H9 (cell line): Measurements from ENCODE around the gene NKX6-2. TPM values are rescaled to one million over a fixed set of nuclear protein-coding genes. Genes with fewer than 3 reads are reported as not detected.
"Not testable (repeated sequence)": the region's sequence is repeated elsewhere in the genome, so short reads cannot be mapped to it uniquely, and the experiment has no call there.

Experiments
- DNase-seq: peaks from one replicate; pipeline ENCODE4 v3.0.0-alpha.2; 2017
- H2AFZ ChIP-seq: one replicate; pipeline ENCODE4 v1.6.1; 2013; ENCODE audit warnings: mild to moderate bottlenecking, low read length, control low read depth, moderate library complexity
- H2AK5ac ChIP-seq: 2 replicates; pipeline ENCODE4 v1.6.1; 2013; ENCODE audit warnings: low read length, control low read depth, mixed read lengths; ENCODE audit not compliant: insufficient read length
- H2BK120ac ChIP-seq: one replicate; pipeline ENCODE4 v1.6.1; 2013; ENCODE audit warnings: low read depth, mild to moderate bottlenecking, low read length, control low read depth, inconsistent platforms; ENCODE audit not compliant: poor library complexity, severe bottlenecking
- H2BK12ac ChIP-seq: 2 replicates; pipeline ENCODE4 v1.6.1; 2013; ENCODE audit warnings: low read length, control low read depth, mixed read lengths, low read depth; ENCODE audit not compliant: insufficient read length
- H2BK15ac ChIP-seq: 2 replicates; pipeline ENCODE4 v1.6.1; 2013; ENCODE audit warnings: low read depth, low read length, control low read depth
- H2BK20ac ChIP-seq: one replicate; pipeline ENCODE4 v1.6.1; 2013; ENCODE audit warnings: low read depth, mild to moderate bottlenecking, low read length, control low read depth, inconsistent platforms; ENCODE audit not compliant: poor library complexity, severe bottlenecking
- H2BK5ac ChIP-seq: 2 replicates; pipeline ENCODE4 v1.6.1; 2013; ENCODE audit warnings: low read length, control low read depth, mixed read lengths; ENCODE audit not compliant: insufficient read length
- H3K14ac ChIP-seq: 2 replicates; pipeline ENCODE4 v1.6.1; 2013; ENCODE audit warnings: low read length, control low read depth; ENCODE audit not compliant: insufficient read depth
- H3K18ac ChIP-seq: 2 replicates; pipeline ENCODE4 v1.6.1; 2013; ENCODE audit warnings: low read depth, mild to moderate bottlenecking, mixed read lengths, low read length, control low read depth; ENCODE audit not compliant: insufficient read length
- H3K23ac ChIP-seq: 2 replicates; pipeline ENCODE4 v1.6.1; 2013; ENCODE audit warnings: low read length, control low read depth, mixed read lengths, low read depth; ENCODE audit not compliant: insufficient read length
- H3K23me2 ChIP-seq: 2 replicates; pipeline ENCODE4 v1.6.1; 2013; ENCODE audit warnings: low read depth, mild to moderate bottlenecking, mixed read lengths, low read length, control low read depth; ENCODE audit not compliant: insufficient read length, poor library complexity, severe bottlenecking
- H3K27ac ChIP-seq: 2 replicates; pipeline ENCODE4 v1.5.1; 2013; ENCODE audit warnings: low read length, control low read depth, mixed read lengths, low read depth; ENCODE audit not compliant: insufficient read length
- H3K27me3 ChIP-seq: 2 replicates; pipeline ENCODE4 v1.6.1; 2013; ENCODE audit warnings: low read length, control low read depth, inconsistent platforms; ENCODE audit not compliant: insufficient read depth
- H3K4ac ChIP-seq: 2 replicates; pipeline ENCODE4 v1.6.1; 2013; ENCODE audit warnings: low read depth, mild to moderate bottlenecking, control low read depth, inconsistent platforms, low read length, moderate library complexity
- H3K4me1 ChIP-seq: 2 replicates; pipeline ENCODE4 v1.6.1; 2013; ENCODE audit warnings: low read length, control low read depth, inconsistent platforms; ENCODE audit not compliant: insufficient read depth
- H3K4me2 ChIP-seq: 2 replicates; pipeline ENCODE4 v1.6.1; 2013; ENCODE audit warnings: low read length, control low read depth, mixed read lengths; ENCODE audit not compliant: insufficient read length, insufficient read depth
- H3K56ac ChIP-seq: 2 replicates; pipeline ENCODE4 v1.6.1; 2013; ENCODE audit warnings: low read depth, mild to moderate bottlenecking, mixed read lengths, low read length, control low read depth; ENCODE audit not compliant: insufficient read length
- H3K79me1 ChIP-seq: 2 replicates; pipeline ENCODE4 v1.6.1; 2013; ENCODE audit warnings: low read depth, mild to moderate bottlenecking, moderate library complexity, low read length, control low read depth, inconsistent platforms; ENCODE audit not compliant: insufficient read depth, poor library complexity, severe bottlenecking
- H3K79me2 ChIP-seq: 2 replicates; pipeline ENCODE4 v1.6.1; 2013; ENCODE audit warnings: low read length, control low read depth, inconsistent platforms; ENCODE audit not compliant: insufficient read depth
- H3K9ac ChIP-seq: 2 replicates; pipeline ENCODE4 v1.6.1; 2013; ENCODE audit warnings: low read length, control low read depth, mixed read lengths; ENCODE audit not compliant: insufficient read length; ENCODE audit errors: extremely low read depth
- H3K9me3 ChIP-seq: one replicate; pipeline ENCODE4 v1.6.1; 2013; ENCODE audit warnings: low read depth, low read length, inconsistent platforms; ENCODE audit not compliant: control insufficient read depth
- H3T11ph ChIP-seq: one replicate; pipeline ENCODE4 v1.6.1; 2013; ENCODE audit warnings: mild to moderate bottlenecking, low read length, control low read depth, inconsistent platforms
- H4K20me1 ChIP-seq: one replicate; pipeline ENCODE4 v1.6.1; 2013; ENCODE audit not compliant: control insufficient read depth, insufficient read length, insufficient read depth
- H4K5ac ChIP-seq: 2 replicates; pipeline ENCODE4 v1.6.1; 2013; ENCODE audit warnings: low read depth, mild to moderate bottlenecking, mixed read lengths, low read length, control low read depth; ENCODE audit not compliant: insufficient read length
- H4K8ac ChIP-seq: replicated peaks from 2 replicates; pipeline ENCODE4 v1.6.1; 2013; ENCODE audit warnings: low read length, control low read depth, mixed read lengths, low read depth; ENCODE audit not compliant: insufficient read length
- H4K91ac ChIP-seq: 2 replicates; pipeline ENCODE4 v1.6.1; 2013; ENCODE audit warnings: low read depth, mild to moderate bottlenecking, moderate library complexity, mixed read lengths, low read length, control low read depth; ENCODE audit not compliant: insufficient read length
- H3K27ac Mint-ChIP-seq, 3 experiments: 2 replicates in 2 of 3; 3 replicates in 1 of 3; pipeline ENCODE4 v1.8.0; 2020 to 2021; ENCODE audit warnings: mixed read lengths in 3 of 3, mild to moderate bottlenecking in 1 of 3, moderate library complexity in 1 of 3
- H3K27me3 Mint-ChIP-seq: 2 replicates; pipeline ENCODE4 v1.8.0; 2021; ENCODE audit warnings: low read depth, mild to moderate bottlenecking, moderate library complexity, mixed read lengths
- H3K36me3 Mint-ChIP-seq, 3 experiments: 2 replicates in 2 of 3; 3 replicates in 1 of 3; pipeline ENCODE4 v1.8.0; 2020 to 2021; ENCODE audit warnings: low read depth in 3 of 3, mixed read lengths in 3 of 3; ENCODE audit not compliant: insufficient read depth in 1 of 3
- H3K4me1 Mint-ChIP-seq, 2 experiments: 2 replicates each; pipeline ENCODE4 v1.8.0; 2020; ENCODE audit warnings: mixed read lengths in 2 of 2
- H3K4me3 Mint-ChIP-seq, 2 experiments: 2 replicates in 1 of 2; 3 replicates in 1 of 2; pipeline ENCODE4 v1.8.0; 2020 to 2021; ENCODE audit warnings: mild to moderate bottlenecking in 2 of 2, mixed read lengths in 2 of 2, moderate library complexity in 1 of 2
- H3K9me3 Mint-ChIP-seq, 2 experiments: 2 replicates in 1 of 2; 3 replicates in 1 of 2; pipeline ENCODE4 v1.8.0; 2020; ENCODE audit warnings: mild to moderate bottlenecking in 2 of 2, mixed read lengths in 2 of 2, moderate library complexity in 1 of 2
- WGBS: extraction: QIAGEN DNeasy Blood & Tissue Kit; methylation state at CpG from one replicate; pipeline ENCODE4 v1.1.7; 2013; ENCODE audit warnings: missing lambda C conversion rate, low lambda C conversion rate, mixed read lengths; ENCODE audit not compliant: insufficient read length; ENCODE audit errors: extremely low coverage; 5-methylcytosine and 5-hydroxymethylcytosine counted together
- total RNA-seq: library from RNA; stranded (reverse); gene quantifications from 2 replicates; pipeline ENCODE4 v1.2.1, GENCODE V29; 2021
- TF ChIP-seq, protein P1 (sequence below): fragments of 200-600 bp; sonication (generic); conservative IDR thresholded peaks from 3 replicates; pipeline ENCODE4 v1.8.0; 2021; ENCODE audit warnings: antibody characterized with exemption, mild to moderate bottlenecking

Gene NKX6-2
- total RNA-seq, 1 experiment from 2014 or later: 0.13 TPM

GRCh38 chr10:132792796-132793195, 6.8 kb upstream of the NKX6-2 start:
- no peaks in the 10 kb centered on the region for H3K36me3 Mint-ChIP-seq
- Histone ChIP-seq H2AFZ (no peak overlapping the region), H3K79me1 (no peaks in the 10 kb centered on the region), H2BK15ac (no peak overlapping the region), H4K91ac (no peak overlapping the region), H3K18ac (no peak overlapping the region), H3K27me3 (peaks cover 26% of the 10 kb centered on the region; the same call in 1 of the 2 replicates), H3K4me1 (no peaks in the 10 kb centered on the region), H2BK5ac (no peak overlapping the region), H3K23ac (no peak overlapping the region), H3K9ac (no peak overlapping the region), H2BK12ac (no peak overlapping the region), H2AK5ac (no peak overlapping the region), H2BK20ac (no peak overlapping the region), H3K14ac (no peak overlapping the region), H3K27ac (no peak overlapping the region), H3K4me2 (no peak overlapping the region), H4K8ac (no peak overlapping the region), H3K23me2 (peaks cover 7% of the 10 kb centered on the region), H3K4ac (no peak overlapping the region), H4K5ac (no peak overlapping the region), H3T11ph (no peak overlapping the region), H2BK120ac (no peak overlapping the region), H3K9me3 (no peaks in the 10 kb centered on the region), H3K56ac (no peak overlapping the region), H3K79me2 (no peaks in the 10 kb centered on the region), H4K20me1 (no peaks in the 10 kb centered on the region)
- no peak overlapping the region for H3K27ac Mint-ChIP-seq
- H3K4me3 Mint-ChIP-seq: no peak overlapping the region
- peaks cover 47% of the 10 kb centered on the region for H3K27me3 Mint-ChIP-seq
- no peaks in the 10 kb centered on the region for H3K9me3 Mint-ChIP-seq
- WGBS: no CpG with 5 or more reads among the region's 17 CpGs
- peaks cover 0 to 2% of the 10 kb centered on the region in 2 experiments; a peak in 1 of 4 replicates for H3K4me1 Mint-ChIP-seq
- DNase-seq: no peak
- TF ChIP-seq, protein P1, sequence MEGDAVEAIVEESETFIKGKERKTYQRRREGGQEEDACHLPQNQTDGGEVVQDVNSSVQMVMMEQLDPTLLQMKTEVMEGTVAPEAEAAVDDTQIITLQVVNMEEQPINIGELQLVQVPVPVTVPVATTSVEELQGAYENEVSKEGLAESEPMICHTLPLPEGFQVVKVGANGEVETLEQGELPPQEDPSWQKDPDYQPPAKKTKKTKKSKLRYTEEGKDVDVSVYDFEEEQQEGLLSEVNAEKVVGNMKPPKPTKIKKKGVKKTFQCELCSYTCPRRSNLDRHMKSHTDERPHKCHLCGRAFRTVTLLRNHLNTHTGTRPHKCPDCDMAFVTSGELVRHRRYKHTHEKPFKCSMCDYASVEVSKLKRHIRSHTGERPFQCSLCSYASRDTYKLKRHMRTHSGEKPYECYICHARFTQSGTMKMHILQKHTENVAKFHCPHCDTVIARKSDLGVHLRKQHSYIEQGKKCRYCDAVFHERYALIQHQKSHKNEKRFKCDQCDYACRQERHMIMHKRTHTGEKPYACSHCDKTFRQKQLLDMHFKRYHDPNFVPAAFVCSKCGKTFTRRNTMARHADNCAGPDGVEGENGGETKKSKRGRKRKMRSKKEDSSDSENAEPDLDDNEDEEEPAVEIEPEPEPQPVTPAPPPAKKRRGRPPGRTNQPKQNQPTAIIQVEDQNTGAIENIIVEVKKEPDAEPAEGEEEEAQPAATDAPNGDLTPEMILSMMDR: no peak

GRCh38 chr10:132792099-132792498, 6.2 kb upstream of the NKX6-2 start:
- H2BK5ac ChIP-seq, H3K27ac Mint-ChIP-seq, H2BK15ac ChIP-seq, H4K5ac ChIP-seq, H4K20me1 ChIP-seq, H4K91ac ChIP-seq, H3K4me1 Mint-ChIP-seq, H3T11ph ChIP-seq, H3K4ac ChIP-seq, H2AK5ac ChIP-seq, H3K9me3 ChIP-seq, H3K56ac ChIP-seq, H2AFZ ChIP-seq, H3K18ac ChIP-seq, H3K27ac ChIP-seq, DNase-seq, H3K14ac ChIP-seq, H3K4me2 ChIP-seq, H3K79me1 ChIP-seq, H2BK120ac ChIP-seq, H2BK12ac ChIP-seq, H4K8ac ChIP-seq, H2BK20ac ChIP-seq, H3K79me2 ChIP-seq, H3K9ac ChIP-seq, H3K4me3 Mint-ChIP-seq, H3K23ac ChIP-seq, H3K23me2 ChIP-seq, H3K9me3 Mint-ChIP-seq, H3K4me1 ChIP-seq, H3K36me3 Mint-ChIP-seq: not testable (repeated sequence)
- peaks cover 51% of the 10 kb centered on the region for H3K27me3 Mint-ChIP-seq
- WGBS: no CpG with 5 or more reads among the region's 33 CpGs
- peaks cover 30% of the 10 kb centered on the region; the same call in 1 of the 2 replicates for H3K27me3 ChIP-seq
